ENCODE results near the gene SOHLH2. TPM values are rescaled to one million over a fixed set of nuclear protein-coding genes. Genes with fewer than 3 reads are reported as not detected.
A peak's percentile ranks its signal among the peaks of the same experiment; 100 is the strongest.

Gene SOHLH2
- total RNA-seq, 1 experiment from 2014 or later, result not detected

- H3K27me3 ChIP-seq, result no peaks in the 10 kb centered on the region
- peaks cover 4% of the 10 kb centered on the region for H3K9me3 ChIP-seq
- no peaks in the 10 kb centered on the region for H3K36me3 ChIP-seq
- H3K4me3 ChIP-seq, result no peak overlapping the region
- DNase-seq, result no peak
Measured at GRCh38 chr13:36148446-36148845, 65.9 kb downstream of the SOHLH2 start.

- Histone ChIP-seq H3K36me3 (no peaks in the 10 kb centered on the region), H3K4me3 (no peak overlapping the region), H3K27me3 (no peaks in the 10 kb centered on the region), H3K9me3 (peaks cover 2% of the 10 kb centered on the region)
- DNase-seq, result no peak
Measured at GRCh38 chr13:36147330-36147729, 67.0 kb downstream of the SOHLH2 start.

- no peak overlapping the region for H3K4me3 ChIP-seq
- no peaks in the 10 kb centered on the region for H3K27me3 ChIP-seq
- peaks cover 2% of the 10 kb centered on the region; the same call in 1 of the 2 replicates for H3K9me3 ChIP-seq
- no peaks in the 10 kb centered on the region for H3K36me3 ChIP-seq
- no peak for DNase-seq
Measured at GRCh38 chr13:36146511-36147269, 67.7 kb downstream of the SOHLH2 start.

- H3K36me3 ChIP-seq, result no peaks in the 10 kb centered on the region
- H3K4me3 ChIP-seq, result no peak overlapping the region
- DNase-seq, result no peak
- no peaks in the 10 kb centered on the region for H3K27me3 ChIP-seq
- H3K9me3 ChIP-seq, result no peaks in the 10 kb centered on the region
Measured at GRCh38 chr13:36143738-36144137, 70.6 kb downstream of the SOHLH2 start.

DNA sequence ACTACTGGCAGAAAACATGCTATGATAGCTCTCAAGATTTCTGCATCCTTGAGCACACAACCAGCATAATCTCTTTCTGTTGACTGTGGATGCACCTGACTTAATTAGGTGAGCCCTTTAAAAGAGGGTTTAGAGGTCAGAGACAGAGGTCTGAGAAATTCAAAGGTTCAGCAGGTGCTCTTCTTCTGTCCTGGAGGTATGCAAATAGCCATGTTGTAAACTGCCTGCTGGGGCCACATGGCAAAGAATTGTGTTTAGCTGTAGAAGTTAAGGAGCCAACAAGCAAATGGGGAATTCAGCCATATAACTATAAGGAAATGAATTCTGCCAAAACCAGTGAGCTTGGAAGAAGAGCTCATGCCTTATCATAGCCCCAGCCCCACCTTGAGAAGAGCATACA is 71.6 kb downstream of the SOHLH2 start:
- no peak overlapping the region for H3K4me3 ChIP-seq
- H3K36me3 ChIP-seq, result no peaks in the 10 kb centered on the region
- H3K27me3 ChIP-seq, result no peaks in the 10 kb centered on the region
- no peak for DNase-seq
- no peaks in the 10 kb centered on the region for H3K9me3 ChIP-seq

DNA sequence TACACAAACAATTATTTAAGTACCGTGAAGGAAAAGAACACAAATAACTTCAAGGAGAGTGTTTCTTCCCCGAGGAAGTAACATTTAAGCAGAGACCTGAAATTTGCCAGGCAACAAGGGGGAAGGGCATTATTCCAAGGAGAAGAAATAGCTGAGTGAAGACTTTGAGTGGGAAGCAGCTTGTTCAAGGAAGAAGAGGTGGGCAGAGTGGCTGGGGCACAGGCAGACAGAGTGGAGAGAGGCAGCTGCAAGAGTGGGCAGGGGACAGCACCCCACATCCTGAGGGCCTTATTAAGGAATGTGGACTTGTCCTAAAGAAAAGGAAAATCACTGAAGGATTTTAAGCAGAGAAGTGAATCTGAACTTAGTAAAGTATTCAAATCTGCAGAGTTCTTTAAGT is 78.5 kb downstream of the SOHLH2 start:
- no peaks in the 10 kb centered on the region for H3K27me3 ChIP-seq
- DNase-seq, result no peak
- no peaks in the 10 kb centered on the region for H3K36me3 ChIP-seq
- no peak overlapping the region for H3K4me3 ChIP-seq
- H3K9me3 ChIP-seq, result no peaks in the 10 kb centered on the region

GRCh38 chr13:36134632-36135031 is 79.7 kb downstream of the SOHLH2 start:
- no peak for DNase-seq
- H3K4me3 ChIP-seq, result no peak overlapping the region

GRCh38 chr13:36133950-36134626 is 80.3 kb downstream of the SOHLH2 start:
- H3K9me3 ChIP-seq, result no peaks in the 10 kb centered on the region
- H3K27me3 ChIP-seq, result no peaks in the 10 kb centered on the region
- DNase-seq, result no peak
- H3K36me3 ChIP-seq, result no peaks in the 10 kb centered on the region
- H3K4me3 ChIP-seq, result no peak overlapping the region

More at GRCh38 chr13:36134632-36135031, 79.7 kb downstream of the SOHLH2 start:
- Histone ChIP-seq H3K27me3 (no peaks in the 10 kb centered on the region), H3K36me3 (no peaks in the 10 kb centered on the region), H3K9me3 (no peaks in the 10 kb centered on the region)

- H3K9me3 ChIP-seq, result no peaks in the 10 kb centered on the region
- DNase-seq, result no peak
- H3K27me3 ChIP-seq, result no peaks in the 10 kb centered on the region
- H3K4me3 ChIP-seq, result no peak overlapping the region
- no peaks in the 10 kb centered on the region for H3K36me3 ChIP-seq
Measured at GRCh38 chr13:36132376-36132775, 82.0 kb downstream of the SOHLH2 start.

GRCh38 chr13:36131931-36132297 is 82.4 kb downstream of the SOHLH2 start:
- H3K36me3 ChIP-seq, result no peaks in the 10 kb centered on the region
- H3K27me3 ChIP-seq, result no peaks in the 10 kb centered on the region
- no peaks in the 10 kb centered on the region for H3K9me3 ChIP-seq
- peak overlapping the region; percentile 53; the same call in 1 of the 2 replicates for H3K4me3 ChIP-seq
- peak; percentile 86 for DNase-seq

DNA sequence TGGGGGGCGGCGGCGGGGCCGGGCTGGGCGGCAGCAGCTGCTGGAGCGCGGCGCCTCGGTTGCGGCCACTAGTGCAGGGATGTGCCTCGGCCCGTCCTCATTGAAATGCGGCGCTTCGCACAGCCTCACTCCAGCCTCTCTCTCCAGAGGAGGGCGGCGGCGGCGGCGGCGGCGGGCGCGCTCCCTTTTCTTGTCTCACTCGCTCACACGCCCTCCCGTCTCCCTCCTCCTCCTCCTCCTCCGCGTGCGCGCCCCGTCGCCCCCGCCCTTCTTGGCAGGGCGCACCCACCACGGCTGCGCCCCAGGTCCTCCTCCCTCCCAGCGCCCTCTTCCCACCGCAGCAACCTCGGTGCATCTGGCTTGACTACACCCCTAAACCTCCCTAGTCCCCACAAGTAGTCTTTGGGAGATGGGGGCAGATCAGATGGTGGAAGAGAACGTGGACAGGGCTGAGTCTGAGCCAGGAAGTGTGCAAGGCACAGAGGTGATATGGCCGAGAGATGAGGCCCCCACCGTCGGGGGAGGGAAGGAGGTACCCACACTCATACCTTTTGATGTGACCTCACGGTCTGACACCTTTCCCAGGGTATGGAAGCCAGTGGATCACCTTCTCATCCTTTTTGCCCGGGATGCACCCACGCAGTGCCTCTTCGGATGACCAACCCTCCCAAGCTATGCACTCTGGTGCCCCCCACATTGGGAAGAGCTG is 83.0 kb downstream of the SOHLH2 start, which contains the start of gene DCLK1:
Gene DCLK1 (minus strand): TSS at position 161 of the 709 bp plus-strand sequence.
- Histone ChIP-seq H3K36me3 (no peaks in the 10 kb centered on the region), H3K27me3 (no peaks in the 10 kb centered on the region), H3K4me3 (peak within 1 kb of the TSS; percentile 53), H3K9me3 (no peaks in the 10 kb centered on the region)
- peak; percentile 80 for DNase-seq

DNA sequence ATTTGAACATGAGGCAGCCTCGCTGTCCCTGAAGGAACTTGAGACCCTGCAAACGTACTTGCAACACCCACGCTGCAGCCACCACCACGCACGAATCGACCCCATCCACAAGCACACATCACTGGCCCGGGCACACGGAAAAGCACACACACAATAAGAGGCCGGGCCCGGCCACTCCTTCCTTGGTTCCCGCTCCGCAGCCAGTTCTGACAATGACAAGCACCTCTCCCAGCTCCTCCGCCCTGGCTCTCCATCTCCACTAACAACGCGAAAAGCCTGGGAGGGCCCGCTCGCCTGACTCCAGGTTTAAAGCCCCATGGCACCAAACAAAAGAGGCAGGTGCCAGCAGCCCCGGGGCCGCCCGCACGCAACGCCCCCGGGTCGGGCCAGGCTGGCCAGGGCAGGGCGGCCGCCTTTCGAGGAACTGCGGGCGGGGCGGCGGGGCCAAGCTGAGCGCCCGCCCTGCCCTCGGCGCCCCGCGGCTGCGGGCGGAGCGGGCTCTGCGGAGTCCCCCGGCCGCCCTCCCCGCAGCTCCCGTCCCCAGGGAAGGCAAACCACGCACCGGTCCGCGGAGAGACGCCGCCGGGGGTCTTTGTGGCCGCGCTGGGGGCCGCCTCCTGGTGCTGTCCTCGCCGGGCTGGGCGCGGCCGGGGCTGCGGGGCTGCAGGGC is 83.7 kb downstream of the SOHLH2 start:
- Histone ChIP-seq H3K36me3 (no peaks in the 10 kb centered on the region), H3K4me3 (peak overlapping the region; percentile 53), H3K9me3 (no peaks in the 10 kb centered on the region), H3K27me3 (no peaks in the 10 kb centered on the region)
- DNase-seq, result peak; percentile 54

- Histone ChIP-seq H3K4me3 (peak overlapping the region; percentile 53), H3K9me3 (no peaks in the 10 kb centered on the region), H3K27me3 (no peaks in the 10 kb centered on the region), H3K36me3 (no peaks in the 10 kb centered on the region)
- no peak for DNase-seq
Measured at GRCh38 chr13:36130193-36130551, 84.2 kb downstream of the SOHLH2 start.

DNA sequence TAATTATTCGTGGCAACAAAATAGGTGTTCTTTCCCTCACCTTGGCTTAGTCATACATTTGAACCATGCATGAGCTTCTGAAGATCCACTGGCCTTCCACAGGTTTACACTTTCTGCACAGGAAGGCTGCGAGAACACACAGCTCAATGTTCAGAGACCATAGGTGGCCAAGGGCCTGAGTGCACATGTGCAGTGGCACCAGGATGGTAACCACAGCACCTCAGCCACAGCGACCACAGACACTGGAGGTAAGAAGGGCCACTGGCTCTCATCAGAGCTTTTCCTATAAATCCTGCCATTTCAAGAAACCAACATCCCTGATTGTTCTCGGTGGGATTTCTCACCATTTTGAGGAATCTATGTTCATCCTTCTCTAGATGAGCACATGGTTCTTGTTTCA is 84.8 kb downstream of the SOHLH2 start:
- no peak for DNase-seq
- Histone ChIP-seq H3K36me3 (no peaks in the 10 kb centered on the region), H3K4me3 (no peak overlapping the region), H3K9me3 (no peaks in the 10 kb centered on the region), H3K27me3 (no peaks in the 10 kb centered on the region)

- no peak for DNase-seq
- Histone ChIP-seq H3K27me3 (no peaks in the 10 kb centered on the region), H3K9me3 (no peaks in the 10 kb centered on the region), H3K4me3 (no peak overlapping the region), H3K36me3 (no peaks in the 10 kb centered on the region)
Measured at GRCh38 chr13:36126491-36126890, 87.9 kb downstream of the SOHLH2 start.

DNA sequence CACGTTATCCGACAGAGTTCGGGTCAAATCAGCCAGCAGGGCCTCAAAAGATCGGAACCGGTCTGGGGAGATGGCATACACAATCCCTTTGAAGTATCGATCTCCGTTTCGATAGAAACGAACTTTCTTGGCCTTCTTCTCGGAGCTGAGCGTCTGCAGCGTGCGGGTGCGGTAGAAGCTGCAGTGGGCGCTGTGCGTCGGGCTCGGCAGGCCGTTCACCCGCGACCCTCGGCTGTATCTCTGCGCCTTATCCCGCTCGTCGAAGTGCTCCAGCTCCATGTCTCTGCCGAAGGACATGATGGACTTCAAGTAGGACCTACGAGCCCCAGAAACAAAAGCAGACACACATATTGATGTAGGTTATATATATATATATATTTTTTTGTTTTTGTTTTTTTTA is 88.5 kb downstream of the SOHLH2 start:
- H3K4me3 ChIP-seq, result no peak overlapping the region
- DNase-seq, result no peak
- H3K36me3 ChIP-seq, result no peaks in the 10 kb centered on the region
- H3K27me3 ChIP-seq, result no peaks in the 10 kb centered on the region
- no peaks in the 10 kb centered on the region for H3K9me3 ChIP-seq

DNA sequence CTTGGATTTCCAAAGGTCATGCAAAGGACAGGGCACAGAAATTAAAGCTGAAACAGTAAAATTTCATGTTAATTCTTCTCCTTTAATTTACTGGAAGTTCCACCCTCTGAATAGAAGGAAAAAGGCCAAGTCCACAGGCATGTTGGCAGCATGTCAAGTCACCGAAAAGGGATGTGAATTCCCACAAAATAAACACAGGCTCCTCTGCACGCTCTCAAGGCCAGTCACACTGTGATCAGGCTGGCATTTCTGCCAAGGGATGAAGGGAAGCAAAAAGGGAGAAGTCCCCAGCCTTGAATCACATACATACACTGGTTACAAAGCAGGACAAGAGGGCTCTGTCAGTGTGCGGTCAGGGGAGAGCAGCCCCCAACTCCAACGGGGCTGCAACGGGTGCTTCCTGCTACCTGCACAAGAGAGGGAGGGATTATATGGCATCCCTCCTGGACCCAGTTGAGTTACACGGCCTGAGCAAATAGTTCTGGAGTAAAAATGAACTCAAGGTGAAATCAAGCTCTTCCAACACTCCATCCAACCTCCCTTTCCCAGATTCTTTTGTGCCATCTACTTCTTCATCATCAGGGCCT is 90.0 kb downstream of the SOHLH2 start:
- Histone ChIP-seq H3K36me3 (no peaks in the 10 kb centered on the region), H3K9me3 (no peaks in the 10 kb centered on the region), H3K4me3 (no peak overlapping the region), H3K27me3 (no peaks in the 10 kb centered on the region)
- peak; percentile 74 for DNase-seq
